K562 (cell line): ENCODE results near the gene ADD3. TPM values are rescaled to one million over a fixed set of nuclear protein-coding genes. Genes with fewer than 3 reads are reported as not detected.

Experiments used
- ARID3B ChIP-seq: fragments of 250-450 bp; sonication (Bioruptor Pico); IDR thresholded peaks from 2 replicates; pipeline ENCODE4 v1.4.0; 2020; ENCODE audit warnings: borderline replicate concordance
- ARID4B ChIP-seq: sonication (generic); formaldehyde crosslinking; IDR thresholded peaks from 2 replicates; pipeline ENCODE4 v1.8.0; 2022; ENCODE audit warnings: mild to moderate bottlenecking, missing genetic modification reagents
- CHD7 ChIP-seq: fragments of 200-600 bp; sonication (generic); IDR thresholded peaks from one replicate; pipeline ENCODE4 v1.6.1; 2012; ENCODE audit warnings: mild to moderate bottlenecking, low read depth, low read length, inconsistent platforms
- ETS2 ChIP-seq: IDR thresholded peaks from 2 replicates; pipeline ENCODE4 v1.6.1; 2016; ENCODE audit warnings: borderline replicate concordance, missing genetic modification characterization, mild to moderate bottlenecking, moderate library complexity, missing compliant biosample characterization; ENCODE audit not compliant: poor library complexity, severe bottlenecking
- PHTF2 ChIP-seq: fragments of 250-450 bp; sonication (Bioruptor Pico); IDR thresholded peaks from 2 replicates; pipeline ENCODE4 v1.5.0; 2021; ENCODE audit warnings: mild to moderate bottlenecking
- ZNF280B ChIP-seq: fragments of 250-450 bp; sonication (Bioruptor Pico); IDR thresholded peaks from 2 replicates; pipeline ENCODE4 v1.5.1; 2021; ENCODE audit warnings: mild to moderate bottlenecking
- polyA plus RNA-seq, 8 experiments: library from polyadenylated mRNA; depleted of rRNA in 4 of 8; stranded (reverse) in 5 of 8; unstranded in 3 of 8; fragments of >200 nt; fragmentation: Nextera tagmentation in 2 of 8; fragmentation: Illumina TruSeq in 1 of 8; extraction: Ambion mirVana in 2 of 8; extraction: Trizol in 1 of 8; gene quantifications; 2 replicates each; pipeline versions ENCODE4 v1.2.1 to v1.2.3, GENCODE V29; 2011 to 2014; ENCODE audit warnings: inconsistent platforms in 1 of 8, missing spikeins in 1 of 8
- total RNA-seq, 7 experiments: library from RNA; depleted of rRNA in 6 of 7; stranded (reverse); fragments of >200 nt in 6 of 7; fragmentation: Illumina TruSeq in 2 of 7; extraction: Trizol in 2 of 7; gene quantifications; 2 replicates each; pipeline versions ENCODE4 v1.2.1 to v1.2.3, GENCODE V29; 2011 to 2021; ENCODE audit warnings: low replicate concordance in 1 of 7

ADD3 gene
- total and polyA plus RNA-seq, 9 of the 15 experiments (the other 6 are each of a cell fraction or from before 2014, with no cell fraction given): 13.2 to 125 (median 31.7) TPM

GRCh38 chr10:110074758-110075671 lies 67.2 kb downstream of the ADD3 start (continued):
- TF ChIP-seq ARID4B (CRISPR knock-in tag) (no peak), PHTF2 (CRISPR knock-in tag) (no peak), CHD7 (no peak), ZNF280B (CRISPR knock-in tag) (no peak), ARID3B (CRISPR knock-in tag) (no peak), ETS2 (tag) (no peak)
